Measurements from ENCODE around the gene MACROD2. TPM values are rescaled to one million over a fixed set of nuclear protein-coding genes. Genes with fewer than 3 reads are reported as not detected.

MACROD2 gene
- total and polyA plus RNA-seq, 2 of the 4 experiments (the other 2 are of a cell fraction) = not detected

DNA sequence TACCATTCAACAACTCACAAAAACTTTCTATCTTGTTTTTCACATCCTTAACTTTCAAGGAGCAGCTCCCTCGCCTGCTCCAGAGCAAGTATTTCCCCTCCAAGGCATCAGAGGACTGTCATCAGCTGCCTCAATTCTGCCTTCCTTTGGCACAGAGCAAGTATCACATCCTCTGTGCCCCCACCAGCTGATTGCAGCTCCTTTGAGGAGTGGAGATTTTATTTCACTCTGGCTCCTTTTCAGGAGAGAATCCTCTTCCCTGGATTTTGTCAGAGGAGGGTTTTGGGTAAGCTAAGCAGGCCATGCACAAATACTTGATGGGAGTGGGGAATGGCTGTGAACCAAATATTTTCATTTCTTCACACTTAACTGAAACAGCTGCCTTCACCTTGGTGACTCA is 952.6 kb downstream of the MACROD2 start:
- Histone ChIP-seq H3K9ac (ENCODE audit: low read depth, low read length) (no peak overlapping the region), H4K20me1 (ENCODE audit: insufficient read depth, low read length) (no peaks in the 10 kb centered on the region), H4K5ac (ENCODE audit: low read depth, low read length) (no peak overlapping the region), H3K4ac (ENCODE audit: low read depth, low read length) (no peak overlapping the region), H3K36me3 (ENCODE audit: control insufficient read depth, insufficient read depth, low read length) (no peaks in the 10 kb centered on the region), H2AK9ac (replicated peaks; ENCODE audit: low read depth, low read length, poor library complexity) (no peak overlapping the region), H3K18ac (ENCODE audit: low read depth, low read length) (no peak overlapping the region), H3K9me3 (ENCODE audit: control insufficient read depth, insufficient read depth, low read length) (peaks cover 5% of the 10 kb centered on the region; the same call in 1 of the 2 replicates), H4K91ac (ENCODE audit: insufficient read depth, low read depth, low read length) (no peak overlapping the region), H3K23ac (ENCODE audit: low read depth, low read length) (no peak overlapping the region), H3K27me3 (ENCODE audit: control insufficient read depth, insufficient read depth, low read length) (no peaks in the 10 kb centered on the region), H3K79me1 (ENCODE audit: low read depth in 1 of 2, low read length in 2 of 2) (no peaks in the 10 kb centered on the region), H2AK5ac (ENCODE audit: low read depth, low read length) (no peak overlapping the region), H2BK120ac (ENCODE audit: low read depth, low read length) (no peak overlapping the region), H3K56ac (ENCODE audit: extremely low read depth, insufficient read depth, low read length) (no peak overlapping the region), H2BK20ac (ENCODE audit: low read depth, low read length) (no peak overlapping the region), H3K27ac (ENCODE audit: insufficient read depth, low read length) (no peak overlapping the region), H3K4me1 (ENCODE audit: control insufficient read depth, insufficient read depth, low read length) (no peaks in the 10 kb centered on the region), H2BK5ac (ENCODE audit: low read depth, low read length, poor library complexity, severe bottlenecking) (no peak overlapping the region), H2BK15ac (ENCODE audit: low read depth, low read length) (no peak overlapping the region), H4K8ac (ENCODE audit: low read depth in 2 of 2, low read length in 2 of 2) (no peak overlapping the region), H2AFZ (replicated peaks; ENCODE audit: low read length, poor library complexity) (no peak overlapping the region), H3K4me2 (ENCODE audit: low read depth, low read length) (no peak overlapping the region), H3K9me1 (ENCODE audit: insufficient read depth, low read length) (no peaks in the 10 kb centered on the region), H3K4me3 (ENCODE audit: insufficient read depth, low read depth, low read length) (no peak overlapping the region), H3K14ac (replicated peaks; ENCODE audit: low read depth, low read length) (no peak overlapping the region)
- dilution Hi-C loops (cut with HindIII; ENCODE audit: low sequenced_read_pairs, unreplicated experiment) = no loop called here
- WGBS, 2 experiments (ENCODE audit: extremely low coverage in 2 of 2, insufficient read length in 1 of 2) = no CpG with 5 or more reads among the region's 1 CpG
- POLR2A ChIA-PET (ENCODE audit: unreplicated experiment) = no interaction called here
- DNase-seq = no peak
- in situ Hi-C loops (cut with MboI; ENCODE audit: low sequenced_read_pairs) = no loop called here
- no TSS peak for BruUV-seq (replicated peaks)
- TF ChIP-seq CHD1 (IDR thresholded peaks at IDR 0.05; ENCODE audit: low read depth, low read length) = no peak
- TF ChIP-seq RFX5 (IDR thresholded peaks at IDR 0.05; ENCODE audit: low read depth, low read length) = no peak
- TF ChIP-seq BHLHE40 (IDR thresholded peaks at IDR 0.05; ENCODE audit: low read depth, low read length) = no peak
- TF ChIP-seq USF2 (IDR thresholded peaks at IDR 0.05; ENCODE audit: low read depth, low read length) = no peak
- no peak for TF ChIP-seq RCOR1 (IDR thresholded peaks at IDR 0.05; ENCODE audit: insufficient replicate concordance, low read length)
- no peak for TF ChIP-seq SMC3 (IDR thresholded peaks at IDR 0.05; ENCODE audit: low read depth, low read length)
- no peak for TF ChIP-seq CEBPB (IDR thresholded peaks at IDR 0.05; ENCODE audit: low read depth, low read length)
- no peak for TF ChIP-seq POLR2A (IDR thresholded peaks at IDR 0.05; ENCODE audit: low read depth, low read length)
- TF ChIP-seq NFE2L2 (IDR thresholded peaks at IDR 0.05; ENCODE audit: low read depth, low read length) = no peak
- no peak for TF ChIP-seq RAD21 (IDR thresholded peaks at IDR 0.05; ENCODE audit: low read length)
- no peak for TF ChIP-seq MAFK (IDR thresholded peaks at IDR 0.05; ENCODE audit: low read depth, low read length)
- no peak for TF ChIP-seq MAZ (IDR thresholded peaks at IDR 0.05; ENCODE audit: borderline replicate concordance, low read depth, low read length)
- TF ChIP-seq, protein P1, sequence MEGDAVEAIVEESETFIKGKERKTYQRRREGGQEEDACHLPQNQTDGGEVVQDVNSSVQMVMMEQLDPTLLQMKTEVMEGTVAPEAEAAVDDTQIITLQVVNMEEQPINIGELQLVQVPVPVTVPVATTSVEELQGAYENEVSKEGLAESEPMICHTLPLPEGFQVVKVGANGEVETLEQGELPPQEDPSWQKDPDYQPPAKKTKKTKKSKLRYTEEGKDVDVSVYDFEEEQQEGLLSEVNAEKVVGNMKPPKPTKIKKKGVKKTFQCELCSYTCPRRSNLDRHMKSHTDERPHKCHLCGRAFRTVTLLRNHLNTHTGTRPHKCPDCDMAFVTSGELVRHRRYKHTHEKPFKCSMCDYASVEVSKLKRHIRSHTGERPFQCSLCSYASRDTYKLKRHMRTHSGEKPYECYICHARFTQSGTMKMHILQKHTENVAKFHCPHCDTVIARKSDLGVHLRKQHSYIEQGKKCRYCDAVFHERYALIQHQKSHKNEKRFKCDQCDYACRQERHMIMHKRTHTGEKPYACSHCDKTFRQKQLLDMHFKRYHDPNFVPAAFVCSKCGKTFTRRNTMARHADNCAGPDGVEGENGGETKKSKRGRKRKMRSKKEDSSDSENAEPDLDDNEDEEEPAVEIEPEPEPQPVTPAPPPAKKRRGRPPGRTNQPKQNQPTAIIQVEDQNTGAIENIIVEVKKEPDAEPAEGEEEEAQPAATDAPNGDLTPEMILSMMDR (conservative IDR thresholded peaks at IDR 0.05; ENCODE audit: low read depth, low read length) = no peak
- TF ChIP-seq, protein P2, sequence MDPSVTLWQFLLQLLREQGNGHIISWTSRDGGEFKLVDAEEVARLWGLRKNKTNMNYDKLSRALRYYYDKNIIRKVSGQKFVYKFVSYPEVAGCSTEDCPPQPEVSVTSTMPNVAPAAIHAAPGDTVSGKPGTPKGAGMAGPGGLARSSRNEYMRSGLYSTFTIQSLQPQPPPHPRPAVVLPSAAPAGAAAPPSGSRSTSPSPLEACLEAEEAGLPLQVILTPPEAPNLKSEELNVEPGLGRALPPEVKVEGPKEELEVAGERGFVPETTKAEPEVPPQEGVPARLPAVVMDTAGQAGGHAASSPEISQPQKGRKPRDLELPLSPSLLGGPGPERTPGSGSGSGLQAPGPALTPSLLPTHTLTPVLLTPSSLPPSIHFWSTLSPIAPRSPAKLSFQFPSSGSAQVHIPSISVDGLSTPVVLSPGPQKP (IDR thresholded peaks at IDR 0.05; ENCODE audit: borderline replicate concordance, low read depth, low read length) = no peak
- intact Hi-C loops (cut with micrococcal nuclease) = no loop called here
- no peak for ATAC-seq (ENCODE audit: low read depth)
- CTCF ChIA-PET = no interaction called here

All from IMR-90 (cell line).